GM20000 (cell line): ENCODE measurements around the gene SP3.

Source experiments
- DNase-seq: peaks from one replicate; pipeline ENCODE4 v3.0.0; 2012; ENCODE audit warnings: low spot score
- CTCF ChIP-seq: IDR thresholded peaks from 2 replicates; pipeline ENCODE4 v1.5.1; 2012; ENCODE audit warnings: mild to moderate bottlenecking, control low read depth; ENCODE audit errors: extremely low read depth, missing control alignments

SP3 gene

GRCh38 chr2:173981520-173981919 lies 16.3 kb upstream of the SP3 start:
- no peak for DNase-seq

GRCh38 chr2:173979751-173980351 lies 14.7 kb upstream of the SP3 start:
- no peak for TF ChIP-seq CTCF
- DNase-seq, result no peak

More at GRCh38 chr2:173981520-173981919, 16.3 kb upstream of the SP3 start:
- TF ChIP-seq CTCF, result no peak

- no peak for TF ChIP-seq CTCF
- no peak for DNase-seq
These were observed 13.3 kb upstream of the SP3 start for GRCh38 chr2:173978447-173978846.

GRCh38 chr2:173972636-173973035 lies 7.5 kb upstream of the SP3 start:
- no peak for DNase-seq
- TF ChIP-seq CTCF, result no peak

GRCh38 chr2:173972165-173972564 lies 7.0 kb upstream of the SP3 start:
- no peak for DNase-seq
- TF ChIP-seq CTCF, result no peak

GRCh38 chr2:173970516-173970924 lies 5.3 kb upstream of the SP3 start:
- DNase-seq, result no peak
- TF ChIP-seq CTCF, result no peak

GRCh38 chr2:173969886-173970285 lies 4.7 kb upstream of the SP3 start:
- no peak for DNase-seq
- no peak for TF ChIP-seq CTCF
